ENCODE measurements around the gene BICC1. TPM values are rescaled to one million over a fixed set of nuclear protein-coding genes. Genes with fewer than 3 reads are reported as not detected.

The BICC1 gene
- total RNA-seq, 1 experiment from 2014 or later: 118 TPM

DNA sequence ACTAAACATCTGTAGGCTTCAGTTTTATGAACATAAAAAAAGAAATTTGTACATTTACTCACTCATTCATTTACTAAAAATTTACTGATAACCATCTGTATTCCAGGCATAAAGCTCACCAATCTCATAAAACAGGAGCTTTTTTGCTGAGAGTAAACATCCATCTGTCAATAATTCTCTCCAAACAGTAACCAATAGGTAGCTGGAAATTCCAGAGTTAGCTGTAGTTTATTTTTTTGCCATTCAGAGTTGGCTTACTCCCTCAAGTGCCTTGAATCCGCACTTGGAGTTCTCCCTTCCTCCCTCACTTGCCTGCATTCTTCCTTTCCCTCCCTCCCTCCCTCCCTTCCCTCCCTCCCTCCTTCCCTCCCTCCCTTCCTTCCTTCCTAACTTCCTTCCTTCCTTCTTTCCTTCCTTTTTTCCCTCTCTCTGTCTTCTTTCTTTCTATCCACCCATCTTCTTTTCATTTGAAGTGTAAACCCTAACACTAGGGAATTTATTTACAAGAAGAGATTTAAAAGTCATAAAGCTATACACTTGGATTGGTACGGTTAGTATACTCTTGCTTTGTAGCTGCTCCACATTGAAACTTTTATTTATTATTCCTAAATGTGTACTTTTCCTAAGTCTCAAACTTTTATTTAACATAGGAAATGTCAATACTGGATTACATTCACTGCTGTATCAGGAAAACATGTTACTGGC, 44.6 kb upstream of the BICC1 start:
- no peak for TF ChIP-seq CTCF (IDR thresholded peaks at IDR 0.05; ENCODE audit: insufficient read depth in 1 of 2, low read depth in 1 of 2, low read length in 1 of 2, severe bottlenecking in 1 of 2, unreplicated experiment in 1 of 2)
- Histone ChIP-seq H3K27me3 (replicated peaks; ENCODE audit: control insufficient read depth, insufficient read depth, low read length) (no peaks in the 10 kb centered on the region), H3K9me3 (peaks cover 54% of the 10 kb centered on the region), H3K36me3 (ENCODE audit: control insufficient read depth, insufficient read depth, low read length) (no peaks in the 10 kb centered on the region), H3K4me3 (ENCODE audit: low read depth, low read length) (no peak overlapping the region), H3K4me1 (peaks cover 45% of the 10 kb centered on the region)
- peak; percentile 50 to 64 for DNase-seq
- Mint-ChIP-seq H3K4me1 (ENCODE audit: low read depth, unreplicated experiment) (peaks cover 30% of the 10 kb centered on the region), H3K9me3 (ENCODE audit: unreplicated experiment) (peaks cover 29% of the 10 kb centered on the region), H3K4me3 (ENCODE audit: unreplicated experiment) (peak overlapping the region; percentile 39), H3K27ac (ENCODE audit: unreplicated experiment) (peak overlapping the region; percentile 69), H3K36me3 (ENCODE audit: insufficient read depth, unreplicated experiment) (peaks cover 17% of the 10 kb centered on the region), H3K27me3 (ENCODE audit: insufficient read depth, unreplicated experiment) (no peaks in the 10 kb centered on the region)
- BruUV-seq (replicated peaks): no TSS peak
- ChIA-PET CTCF (interaction anchor here (0.6 to 2.2 kb wide), 5 partner anchors 32 to 544 kb away, joined by 3 to 8 read pairs (median 3); no protein-coding TSS in a partner anchor), POLR2A (interaction anchor here (0.6 to 0.7 kb wide), 2 partner anchors 14 to 200 kb away, joined by 7 to 12 read pairs; no protein-coding TSS in a partner anchor)
- intact Hi-C loops (cut with micrococcal nuclease; ENCODE audit: unreplicated experiment): loop anchor here (1.0 kb wide), 10 partner anchors 30 to 605 kb away; partner anchors contain the start of genes CISD1 and TFAM

DNA sequence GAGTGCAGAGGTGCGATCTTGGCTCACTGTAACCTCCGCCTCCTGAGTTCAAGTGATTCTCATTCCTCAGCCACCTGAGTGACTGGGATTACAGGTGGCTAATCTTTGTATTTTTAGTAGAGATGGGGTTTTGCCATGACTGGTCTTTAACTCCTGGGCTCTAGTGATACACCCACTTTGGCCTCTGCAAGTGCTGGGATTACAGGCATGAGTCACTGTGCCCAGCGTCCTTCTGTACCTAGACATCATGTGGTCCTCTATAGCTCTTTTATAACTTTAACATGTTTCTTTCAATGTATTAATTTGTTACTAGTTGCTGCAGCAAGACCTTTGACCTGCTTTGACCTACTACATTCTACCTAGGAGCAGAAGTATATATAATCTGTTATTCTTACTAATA, 38.7 kb upstream of the BICC1 start:
- peaks cover 25% of the 10 kb centered on the region for H3K9me3 ChIP-seq
- H3K9me3 Mint-ChIP-seq (ENCODE audit: unreplicated experiment): peaks cover 21% of the 10 kb centered on the region
- H3K27ac Mint-ChIP-seq (ENCODE audit: unreplicated experiment): no peak overlapping the region
- H3K36me3 ChIP-seq (ENCODE audit: control insufficient read depth, insufficient read depth, low read length): no peaks in the 10 kb centered on the region
- no peaks in the 10 kb centered on the region for H3K27me3 Mint-ChIP-seq (ENCODE audit: insufficient read depth, unreplicated experiment)
- H3K4me3 ChIP-seq (ENCODE audit: low read depth, low read length): no peak overlapping the region
- ChIA-PET CTCF (no interaction called here), POLR2A (no interaction called here)
- peaks cover 26% of the 10 kb centered on the region for H3K4me1 ChIP-seq
- H3K27me3 ChIP-seq (replicated peaks; ENCODE audit: control insufficient read depth, insufficient read depth, low read length): no peaks in the 10 kb centered on the region
- DNase-seq: no peak
- H3K36me3 Mint-ChIP-seq (ENCODE audit: insufficient read depth, unreplicated experiment): no peaks in the 10 kb centered on the region
- no peak overlapping the region for H3K4me3 Mint-ChIP-seq (ENCODE audit: unreplicated experiment)
- no peak for TF ChIP-seq CTCF (IDR thresholded peaks at IDR 0.05; ENCODE audit: insufficient read depth in 1 of 2, low read depth in 1 of 2, low read length in 1 of 2, severe bottlenecking in 1 of 2, unreplicated experiment in 1 of 2)
- H3K4me1 Mint-ChIP-seq (ENCODE audit: low read depth, unreplicated experiment): peaks cover 31% of the 10 kb centered on the region
- intact Hi-C loops (cut with micrococcal nuclease; ENCODE audit: unreplicated experiment): no loop called here
- no TSS peak for BruUV-seq (replicated peaks)

DNA sequence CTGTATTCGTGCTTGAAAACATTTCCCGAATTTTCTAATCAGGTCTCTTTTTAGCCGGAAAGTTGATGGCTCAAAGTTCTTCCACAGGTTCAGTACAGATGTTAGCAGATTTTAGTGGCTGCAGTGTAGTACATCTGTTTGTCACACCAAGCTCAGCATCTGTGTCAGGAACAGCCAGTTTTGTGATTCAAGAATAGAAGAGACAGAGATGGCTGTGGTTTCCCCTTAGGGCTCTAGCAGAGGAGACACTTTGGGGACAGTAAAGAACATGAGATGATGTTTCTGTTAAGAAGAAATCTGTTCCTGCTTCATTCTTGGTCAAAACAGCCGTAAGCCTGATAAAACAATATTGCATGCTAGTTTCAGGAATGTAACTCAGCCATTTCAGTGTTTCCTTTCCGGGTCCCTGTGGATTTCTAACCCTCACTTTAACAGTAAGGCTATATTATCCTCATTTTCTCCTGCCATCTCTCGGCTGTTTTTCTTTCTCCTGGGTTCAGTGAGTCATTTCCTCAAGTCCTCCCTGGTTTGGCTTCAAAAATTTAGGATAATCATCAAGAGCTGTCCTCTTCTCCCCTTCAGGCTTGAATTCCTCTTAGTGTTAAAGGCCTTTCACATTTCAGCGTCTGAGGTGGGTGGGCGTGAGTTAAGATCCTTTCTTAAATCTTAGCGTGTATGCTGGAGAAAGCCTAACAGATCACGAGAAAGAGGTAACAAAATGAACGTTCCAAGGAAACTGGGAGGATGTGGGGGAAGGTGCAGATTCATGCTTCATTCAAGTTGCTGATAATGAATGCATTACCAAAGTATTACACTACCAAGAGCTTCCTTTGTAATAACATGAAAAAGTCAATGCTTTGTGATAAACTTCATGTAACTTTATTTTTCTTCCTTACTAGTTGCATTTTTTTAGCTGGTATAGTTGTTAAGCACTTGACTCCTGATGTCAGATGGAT, 37.1 kb upstream of the BICC1 start:
- POLR2A ChIA-PET: no interaction called here
- no TSS peak for BruUV-seq (replicated peaks)
- H3K4me1 ChIP-seq: peaks cover 12% of the 10 kb centered on the region
- Mint-ChIP-seq H3K4me1 (ENCODE audit: low read depth, unreplicated experiment) (peaks cover 27% of the 10 kb centered on the region), H3K27ac (ENCODE audit: unreplicated experiment) (no peak overlapping the region), H3K27me3 (ENCODE audit: insufficient read depth, unreplicated experiment) (no peaks in the 10 kb centered on the region), H3K9me3 (ENCODE audit: unreplicated experiment) (peaks cover 24% of the 10 kb centered on the region), H3K36me3 (ENCODE audit: insufficient read depth, unreplicated experiment) (no peaks in the 10 kb centered on the region), H3K4me3 (ENCODE audit: unreplicated experiment) (no peak overlapping the region)
- H3K9me3 ChIP-seq: peaks cover 11% of the 10 kb centered on the region; the same call in 1 of the 2 replicates
- intact Hi-C loops (cut with micrococcal nuclease; ENCODE audit: unreplicated experiment): no loop called here
- H3K4me3 ChIP-seq (ENCODE audit: low read depth, low read length): no peak overlapping the region
- CTCF ChIA-PET: interaction anchor here (1.0 kb wide), 1 partner anchor 9 kb away, joined by 3 read pairs; no protein-coding TSS in a partner anchor
- H3K36me3 ChIP-seq (ENCODE audit: control insufficient read depth, insufficient read depth, low read length): no peaks in the 10 kb centered on the region
- no peaks in the 10 kb centered on the region for H3K27me3 ChIP-seq (replicated peaks; ENCODE audit: control insufficient read depth, insufficient read depth, low read length)
- no peak for DNase-seq
- no peak for TF ChIP-seq CTCF (IDR thresholded peaks at IDR 0.05; ENCODE audit: insufficient read depth in 1 of 2, low read depth in 1 of 2, low read length in 1 of 2, severe bottlenecking in 1 of 2, unreplicated experiment in 1 of 2)
